ENCODE data around the gene ADARB2. TPM values are rescaled to one million over a fixed set of nuclear protein-coding genes. Genes with fewer than 3 reads are reported as not detected.

Gene ADARB2
- total and polyA plus RNA-seq, 10 of the 15 experiments (the other 5 are each of a cell fraction or from before 2014, with no cell fraction given): 0.02 to 4.1 (median 0.76) TPM

- DNase-seq (ENCODE audit: low read depth, low spot score): no peak
- H3K4me1 ChIP-seq (ENCODE audit: control insufficient read depth, insufficient read depth, low read length): no peaks in the 10 kb centered on the region
- ChIA-PET RAD21 (ENCODE audit: unreplicated experiment) (no interaction called here), CTCF (no interaction called here), POLR2A (no interaction called here), SMC1A (ENCODE audit: uncharacterized antibody, unreplicated experiment) (no interaction called here)
- H3K4me3 ChIP-seq: no peak overlapping the region
- BruUV-seq (replicated peaks): no TSS peak
- H3K9ac ChIP-seq (ENCODE audit: control insufficient read depth, insufficient read depth, low read length): no peak overlapping the region
- H3K27me3 ChIP-seq (replicated peaks in 1 of 2; ENCODE audit: control insufficient read depth in 2 of 2, insufficient read depth in 2 of 2, low read length in 1 of 2): no peaks in the 10 kb centered on the region
- H3K79me2 ChIP-seq (ENCODE audit: control insufficient read depth, insufficient read depth, low read length): no peaks in the 10 kb centered on the region
- no peak for FAIRE-seq
- WGBS (ENCODE audit: insufficient coverage, insufficient replicate concordance, low lambda C conversion rate, missing lambda C conversion rate): 32% methylated on average over 4 of the region's 4 CpGs
- intact Hi-C loops (cut with micrococcal nuclease; ENCODE audit: unreplicated experiment): no loop called here
- no peak overlapping the region for H3K27ac ChIP-seq (ENCODE audit: control insufficient read depth, insufficient read depth)
- H4K20me1 ChIP-seq (ENCODE audit: control insufficient read depth, insufficient read depth): no peaks in the 10 kb centered on the region
- no peaks in the 10 kb centered on the region for H3K9me3 ChIP-seq (replicated peaks; ENCODE audit: control insufficient read depth, insufficient read depth, low read length)
- no peak overlapping the region for H3K4me2 ChIP-seq (ENCODE audit: control insufficient read depth, insufficient read depth)
- no peak for ATAC-seq
- in situ Hi-C loops (cut with MboI): no loop called here
- no peak overlapping the region for H2AFZ ChIP-seq (ENCODE audit: control insufficient read depth, low read depth, low read length)
- no peaks in the 10 kb centered on the region for H3K36me3 ChIP-seq (ENCODE audit: control insufficient read depth in 2 of 2, insufficient read depth in 2 of 2, low read length in 1 of 2)
- TF ChIP-seq BCL3 (IDR thresholded peaks at IDR 0.05; ENCODE audit: borderline replicate concordance, insufficient read depth, low read depth, low read length, poor library complexity, severe bottlenecking) (no peak), RELA (IDR thresholded peaks at IDR 0.05; ENCODE audit: borderline replicate concordance, partially characterized antibody) (no peak), SIN3A (IDR thresholded peaks at IDR 0.05; ENCODE audit: low read depth, low read length) (no peak), SMAD1 (IDR thresholded peaks at IDR 0.05; ENCODE audit: low read depth, partially characterized antibody) (no peak), PRDM15 (CRISPR knock-in tag; IDR thresholded peaks at IDR 0.05) (no peak), PKNOX1 (IDR thresholded peaks at IDR 0.05) (no peak), IRF5 (IDR thresholded peaks at IDR 0.05; ENCODE audit: borderline replicate concordance) (no peak), SMAD5 (IDR thresholded peaks at IDR 0.05; ENCODE audit: low read depth) (no peak), NFXL1 (IDR thresholded peaks at IDR 0.05; ENCODE audit: borderline replicate concordance) (no peak), ELK1 (IDR thresholded peaks at IDR 0.05; ENCODE audit: low read depth, low read length) (no peak), SKIL (IDR thresholded peaks at IDR 0.05; ENCODE audit: low read depth, poor library complexity, severe bottlenecking) (no peak)
Observed at GRCh38 chr10:1308173-1308961, 429.0 kb downstream of the ADARB2 start.

Data from GM12878 (cell line).